Activated naive CD8-positive, alpha-beta T cell treated with anti-CD3 and anti-CD28 coated beads, Interleukin-2, amount 50 U/mL, for 16 hours (primary cell): ENCODE results near the gene SPDL1.

Experiments
- DNase-seq: peaks from one replicate; pipeline ENCODE4 v3.0.0-alpha.2; 2020; ENCODE audit warnings: low read depth, low spot score

SPDL1 gene

GRCh38 chr5:169629847-169630548, 46.4 kb downstream of the SPDL1 start:
- DNase-seq: no peak

DNA sequence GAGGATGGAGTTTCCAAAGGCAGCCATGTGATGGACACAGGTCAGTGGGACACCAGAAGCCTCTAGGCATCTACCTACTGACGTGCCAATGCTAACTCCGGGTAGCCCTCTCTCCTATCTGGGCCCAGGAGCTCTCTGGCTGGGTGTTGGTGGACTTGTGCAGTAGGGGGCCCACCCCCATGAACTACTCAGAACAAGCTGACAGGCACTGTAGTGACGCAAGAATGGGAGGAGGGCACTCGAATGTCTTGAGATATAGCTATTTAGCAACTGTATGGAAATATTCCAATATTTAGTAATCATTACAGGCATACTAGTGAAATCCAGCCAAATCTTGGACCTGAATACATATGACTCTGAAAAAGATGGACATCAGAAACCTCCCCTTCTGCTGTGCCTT, 47.8 kb downstream of the SPDL1 start:
- no peak for DNase-seq

DNA sequence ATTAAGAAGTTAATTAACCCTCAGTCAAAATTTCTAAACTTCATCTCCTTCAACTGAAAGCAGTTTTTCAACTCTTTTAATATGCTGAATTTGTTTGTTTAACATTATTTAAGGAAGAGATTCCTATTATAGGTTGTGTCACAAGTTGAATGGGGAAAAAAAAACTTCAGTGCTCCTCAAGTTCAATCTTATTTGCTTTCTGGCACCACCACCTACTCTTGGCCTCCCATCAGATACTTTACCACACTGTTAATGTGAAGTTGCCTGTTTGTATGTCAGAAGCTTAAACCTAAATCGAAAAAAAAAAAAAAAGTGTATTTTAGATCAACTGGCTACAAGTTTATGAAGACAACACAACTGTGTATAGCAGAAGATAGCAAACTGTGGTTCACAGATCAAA, 49.4 kb downstream of the SPDL1 start:
- no peak for DNase-seq

DNA sequence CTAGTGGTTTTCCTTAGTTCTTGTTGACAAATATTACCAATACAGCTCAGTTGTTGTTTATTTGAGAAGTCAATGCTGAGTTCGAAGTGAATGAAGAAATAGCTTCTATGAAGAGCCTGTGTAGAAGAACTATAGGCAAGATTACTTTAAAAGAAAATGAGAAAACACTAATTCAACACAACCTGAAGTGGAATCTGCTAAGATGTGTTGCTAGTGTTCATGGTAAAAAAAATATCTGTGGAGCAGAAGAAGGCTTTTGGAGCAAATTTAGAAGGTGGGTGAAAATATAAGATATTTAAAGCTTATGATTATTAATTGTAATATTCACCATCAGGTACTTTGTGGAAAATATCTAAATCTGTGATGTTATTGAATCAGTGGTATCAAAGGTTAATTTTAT, 51.0 kb downstream of the SPDL1 start:
- DNase-seq: no peak

DNA sequence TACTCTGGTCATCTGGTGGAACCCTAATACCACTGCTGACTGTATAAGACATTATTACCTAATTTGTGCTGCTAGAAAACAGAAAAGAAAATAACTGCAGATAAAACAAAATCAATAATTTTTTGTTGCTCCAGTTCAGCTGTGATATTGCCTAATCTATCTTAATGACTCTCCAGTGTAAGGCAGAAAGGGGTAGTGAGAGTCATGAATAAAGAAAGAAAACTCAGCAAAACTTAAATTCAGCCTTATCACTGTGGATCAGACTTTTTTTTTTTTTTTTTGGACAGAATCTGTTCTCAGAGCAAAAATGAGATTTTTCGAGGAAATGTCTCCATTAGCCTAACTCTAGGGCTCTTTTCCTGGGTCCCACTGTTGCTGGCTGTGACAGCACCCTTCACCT, 52.4 kb downstream of the SPDL1 start:
- DNase-seq: no peak

DNA sequence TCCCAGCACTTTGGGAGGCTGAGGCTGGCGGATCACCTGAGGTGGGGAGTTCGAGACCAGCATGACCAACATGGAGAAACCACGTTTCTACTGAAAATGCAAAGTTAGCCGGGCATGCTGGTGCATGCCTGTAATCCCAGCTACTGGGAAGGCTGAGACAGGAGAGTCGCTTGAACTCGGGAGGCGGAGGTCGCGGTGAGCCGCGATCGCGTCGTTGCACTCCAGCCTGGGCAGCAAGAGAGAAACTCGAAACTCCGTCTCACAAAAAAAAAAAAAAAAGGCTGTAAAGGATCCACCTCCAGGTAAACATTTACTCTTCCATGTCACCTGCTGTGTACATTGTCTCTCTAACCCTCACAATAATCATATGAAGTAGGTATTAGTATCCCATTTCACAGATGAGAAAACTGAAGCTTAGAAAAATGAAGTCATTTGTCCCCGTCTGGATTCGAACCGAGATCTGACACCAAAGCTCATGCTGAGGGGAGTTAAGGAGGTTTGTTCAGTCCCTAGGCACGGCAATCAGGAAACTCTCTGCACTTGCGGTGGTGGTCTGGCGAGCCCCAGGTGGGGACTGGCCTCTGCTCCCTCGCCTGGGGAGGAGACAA, 53.0 kb downstream of the SPDL1 start:
- DNase-seq: no peak

DNA sequence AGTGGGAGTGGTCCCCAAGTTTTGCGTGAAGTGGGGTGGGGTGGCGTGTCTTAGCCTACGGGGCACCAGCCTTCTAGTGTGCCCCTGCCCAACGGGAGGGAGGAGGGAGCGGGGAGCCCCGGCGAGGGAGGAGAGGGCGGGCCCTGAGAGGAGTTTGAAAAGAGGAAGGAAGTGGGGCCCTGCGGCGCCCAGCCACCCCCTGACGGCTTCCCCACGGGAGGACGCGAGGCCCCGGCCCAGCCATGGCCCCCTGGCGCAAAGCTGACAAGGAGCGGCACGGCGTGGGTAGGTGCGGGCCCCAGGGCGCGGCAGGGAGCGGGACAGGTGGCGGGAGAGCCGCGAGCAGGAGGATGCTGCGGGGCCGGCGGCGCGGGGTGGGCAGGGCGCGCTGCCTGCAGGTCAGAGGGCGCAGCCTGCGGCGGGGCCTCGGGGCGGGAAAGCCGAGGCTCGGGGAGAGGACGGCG, 53.5 kb downstream of the SPDL1 start, which contains the start of gene DOCK2:
Gene DOCK2, plus strand, starts transcription at position 191 of the 464 bp plus-strand sequence. Its CDS starts 52 bp downstream, at position 243.
- DNase-seq: peak; percentile 37

GRCh38 chr5:169637549-169638121, 54.1 kb downstream of the SPDL1 start:
- DNase-seq: peak; percentile 37

DNA sequence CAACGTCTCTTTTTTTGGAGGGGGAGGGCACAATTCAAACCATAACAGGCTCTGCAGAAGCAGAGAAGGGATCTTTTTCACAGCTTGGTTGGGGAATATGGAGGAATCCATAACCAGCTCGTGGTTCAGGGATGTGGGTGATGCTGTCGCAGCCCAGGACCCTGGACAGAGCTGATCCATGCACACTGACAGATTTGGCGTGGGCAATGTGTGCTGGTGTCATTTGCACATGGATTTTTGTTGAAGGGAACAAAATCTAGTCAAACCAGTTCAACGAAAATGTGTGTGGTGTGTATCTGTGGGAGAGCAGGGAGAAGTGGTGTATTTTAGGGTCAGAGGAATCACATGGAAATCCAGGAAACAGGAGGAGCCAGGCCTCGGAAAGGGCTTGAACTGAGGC, 57.7 kb downstream of the SPDL1 start:
- no peak for DNase-seq

GRCh38 chr5:169646856-169647255, 63.3 kb downstream of the SPDL1 start:
- DNase-seq: no peak

DNA sequence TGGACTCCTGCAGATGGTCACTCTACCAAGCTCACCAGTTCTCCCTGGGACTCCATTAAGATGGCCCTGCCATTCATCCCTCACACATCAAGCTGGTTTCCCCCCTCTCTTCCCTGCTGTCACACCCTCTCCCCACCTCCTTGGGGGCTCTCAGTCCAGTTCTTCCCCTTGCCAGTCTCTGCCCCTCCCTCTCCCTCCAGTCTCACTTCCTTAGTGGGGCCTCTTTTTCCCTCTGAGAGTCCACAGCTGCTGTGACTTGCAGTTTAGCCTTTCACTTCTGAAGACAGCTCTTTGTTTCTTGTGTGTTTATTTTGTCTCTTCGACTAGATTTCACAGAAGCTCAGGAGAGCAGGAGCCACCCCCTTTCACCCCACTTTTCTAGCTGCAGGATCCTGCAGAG, 64.0 kb downstream of the SPDL1 start:
- DNase-seq: no peak

DNA sequence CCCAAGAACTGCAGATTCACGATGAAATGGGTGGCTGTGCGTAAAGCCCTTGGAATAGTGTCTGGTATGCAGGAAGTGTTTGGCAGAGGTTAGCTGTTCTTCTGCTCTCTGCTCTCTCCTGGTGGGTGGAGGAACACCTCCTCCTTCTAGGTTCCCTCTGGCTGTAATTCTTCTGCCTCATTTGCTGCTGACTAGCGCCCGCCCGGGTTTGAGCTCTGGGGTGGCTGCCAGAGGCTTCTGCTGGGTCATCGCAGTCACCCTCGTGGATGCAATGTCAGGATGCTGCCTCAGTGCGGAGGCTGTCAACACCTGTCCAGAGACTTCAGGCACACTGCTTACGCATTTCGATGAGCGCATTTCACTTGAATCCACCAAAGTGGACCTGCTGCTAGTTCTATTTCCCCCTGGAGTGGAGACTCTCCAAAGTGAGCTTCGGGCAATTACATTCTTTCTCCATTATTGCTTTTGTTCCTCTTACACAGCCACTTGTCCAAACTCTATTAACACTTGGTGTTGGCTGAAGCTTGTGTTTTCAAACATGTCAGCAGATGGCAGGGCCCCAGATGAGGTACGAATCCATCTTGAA, 65.2 kb downstream of the SPDL1 start:
- no peak for DNase-seq

DNA sequence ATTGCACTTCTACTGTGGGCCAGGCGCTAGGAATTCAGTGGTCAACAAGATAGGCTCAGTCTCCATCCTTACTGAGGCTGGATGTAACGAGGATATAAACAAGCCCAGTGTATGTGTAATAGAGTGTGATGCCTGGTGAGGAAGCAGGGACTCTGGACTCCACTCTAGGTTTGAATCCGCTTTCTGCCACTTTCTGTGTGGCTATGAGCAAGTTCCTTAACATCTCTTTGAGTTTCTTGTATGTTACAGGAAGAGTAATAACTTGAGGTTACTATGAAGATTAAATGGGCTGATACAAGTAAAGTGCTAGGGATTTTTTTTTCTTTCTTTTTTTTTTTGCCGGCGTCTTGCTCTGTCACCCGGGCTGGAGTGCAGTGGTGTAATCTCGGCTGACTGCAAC, 65.9 kb downstream of the SPDL1 start:
- no peak for DNase-seq

DNA sequence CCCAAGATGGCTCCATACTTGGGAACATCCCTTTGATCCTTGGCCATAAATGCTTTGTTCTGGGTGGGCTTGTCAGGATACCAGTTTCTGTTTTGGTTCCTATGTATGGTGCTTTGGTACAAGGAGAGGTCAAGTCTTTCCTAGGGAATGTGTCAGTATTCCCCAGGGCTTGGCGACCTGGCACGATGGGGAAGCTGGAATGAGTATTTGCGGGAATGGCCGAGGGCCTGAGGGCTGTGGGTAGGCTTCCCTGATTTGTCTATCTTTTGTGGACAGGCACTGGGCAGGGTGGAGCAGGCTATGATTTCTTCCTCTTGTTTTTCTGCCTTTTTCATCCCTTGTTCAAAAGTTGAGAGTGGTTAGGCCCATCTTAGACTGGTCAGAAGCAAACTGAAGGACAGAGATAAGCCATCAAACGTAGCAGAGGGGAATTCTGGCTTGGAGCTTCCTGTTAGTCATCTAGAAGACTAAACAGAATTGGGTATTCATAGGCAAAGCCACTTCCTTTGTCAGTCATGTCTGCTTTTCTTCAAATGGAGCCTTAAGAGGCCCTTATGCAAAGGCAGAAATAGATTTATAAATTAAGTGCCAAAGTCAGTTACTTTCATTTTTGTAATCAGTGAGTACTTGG, 67.2 kb downstream of the SPDL1 start:
- DNase-seq: no peak

GRCh38 chr5:169651526-169651925, 68.0 kb downstream of the SPDL1 start:
- no peak for DNase-seq

GRCh38 chr5:169652057-169652456, 68.5 kb downstream of the SPDL1 start:
- no peak for DNase-seq

GRCh38 chr5:169653091-169653490, 69.5 kb downstream of the SPDL1 start:
- no peak for DNase-seq
